ENCODE measurements around the gene SEMA4C. TPM values are rescaled to one million over a fixed set of nuclear protein-coding genes. Genes with fewer than 3 reads are reported as not detected.
A peak's percentile ranks its signal among the peaks of the same experiment; 100 is the strongest.

The SEMA4C gene
- total and polyA plus RNA-seq, 9 of the 15 experiments (the other 6 are each of a cell fraction or from before 2014, with no cell fraction given), result 0.32 to 59.7 (median 23.9) TPM

- FAIRE-seq, result no peak
- Histone ChIP-seq H3K79me2 (ENCODE audit: control insufficient read depth, insufficient read depth, low read length) (peaks cover 4% of the 10 kb centered on the region; the same call in 2 of the 3 replicates), H4K20me1 (replicated peaks; ENCODE audit: control insufficient read depth, insufficient read depth, low read length) (no peaks in the 10 kb centered on the region), H3K27ac (ENCODE audit: extremely low read depth, low read depth, low read length) (no peak overlapping the region; the same call in 2 of the 3 replicates), H3K9ac (ENCODE audit: insufficient read depth in 1 of 2, low read depth in 2 of 2, low read length in 2 of 2) (peak overlapping the region in 1 of 2 experiments; percentile 49; a peak in 1 of 4 replicates), H3K9me3 (replicated peaks; ENCODE audit: control insufficient read depth, insufficient read depth, low read depth, low read length) (no peaks in the 10 kb centered on the region), H3K36me3 (ENCODE audit: control insufficient read depth, insufficient read depth, low read length) (peaks cover 34% of the 10 kb centered on the region; the same call in 2 of the 3 replicates), H3K4me3 (no peak overlapping the region), H3K27me3 (ENCODE audit: control insufficient read depth in 2 of 2, insufficient read depth in 2 of 2, low read length in 2 of 2) (no peaks in the 10 kb centered on the region; a peak in 1 of 5 replicates), H3K9me1 (ENCODE audit: control insufficient read depth, insufficient read depth, low read length) (peaks cover 4% of the 10 kb centered on the region), H3K4me1 (replicated peaks in 1 of 2; ENCODE audit: control insufficient read depth in 2 of 2, insufficient read depth in 2 of 2, low read length in 2 of 2) (peaks cover 32 to 94% of the 10 kb centered on the region in 2 experiments), H3K4me2 (ENCODE audit: insufficient read depth, low read length) (no peak overlapping the region), H2AFZ (ENCODE audit: low read depth, low read length) (no peak overlapping the region)
- intact Hi-C loops (cut with micrococcal nuclease), result no loop called here
- CTCF ChIA-PET (ENCODE audit: low intra/inter-chr PET ratio), result no interaction called here
- TF ChIP-seq CAMTA2 (CRISPR knock-in tag; conservative IDR thresholded peaks at IDR 0.05) (0 out of 2 replicates have a peak, but pooled peaks have one; percentile 9), FIP1L1 (IDR thresholded peaks at IDR 0.05; ENCODE audit: low read depth, low read length, poor library complexity, severe bottlenecking) (peak; percentile 23), ERF (CRISPR knock-in tag; IDR thresholded peaks at IDR 0.05) (no peak), POLR2G (IDR thresholded peaks at IDR 0.05; ENCODE audit: low read depth, low read length) (peak; percentile 60), KDM5B (IDR thresholded peaks at IDR 0.05; ENCODE audit: insufficient replicate concordance, low read depth, low read length) (peak; percentile 8)
- in situ Hi-C loops (cut with MboI), result no loop called here
- WGBS (ENCODE audit: insufficient coverage, low coverage, missing lambda C conversion rate), result 81% methylated on average over 15 of the region's 22 CpGs
- ATAC-seq, result no peak
- no peak for DNase-seq (ENCODE audit: extremely low read depth in 1 of 4, low spot score in 3 of 4)
- BruUV-seq (replicated peaks), result no TSS peak
- POLR2A ChIA-PET, result interaction anchor here (0.5 to 11.3 kb wide), 6 partner anchors 8 to 233 kb away, joined by 3 to 112 read pairs (median 4); no protein-coding TSS in a partner anchor
Measured at GRCh38 chr2:96878796-96879544, 9.1 kb upstream of the SEMA4C start.
